Measurements from ENCODE around the gene HS3ST2.

Gene HS3ST2

GRCh38 chr16:22797551-22797950 lies 16.4 kb upstream of the HS3ST2 start:
- Histone ChIP-seq H3K9me2 (replicated peaks; ENCODE audit: control insufficient read depth, low read length) (no peaks in the 10 kb centered on the region), H3K36me3 (ENCODE audit: control insufficient read depth, low read length) (no peaks in the 10 kb centered on the region), H3K27ac (ENCODE audit: low read depth, low read length) (no peak overlapping the region), H4K20me1 (ENCODE audit: control insufficient read depth, insufficient read depth, low read depth, low read length) (no peaks in the 10 kb centered on the region), H3K27me3 (ENCODE audit: control insufficient read depth, low read length) (peaks cover 12% of the 10 kb centered on the region), H3K4me3 (ENCODE audit: low read length) (no peak overlapping the region), H3K4me2 (ENCODE audit: low read length) (no peak overlapping the region), H3K4me1 (ENCODE audit: control insufficient read depth, low read length) (no peaks in the 10 kb centered on the region), H3K79me2 (ENCODE audit: control insufficient read depth, low read length) (no peaks in the 10 kb centered on the region), H3K9me3 (ENCODE audit: control insufficient read depth, insufficient read depth, low read length) (no peaks in the 10 kb centered on the region), H3F3A (ENCODE audit: control insufficient read depth, insufficient read depth) (no peaks in the 10 kb centered on the region)
- TF ChIP-seq CTCF (IDR thresholded peaks at IDR 0.05; ENCODE audit: low read depth, low read length, poor library complexity, severe bottlenecking) (no peak), EZH2phosphoT487 (IDR thresholded peaks at IDR 0.05; ENCODE audit: borderline replicate concordance, low read length) (no peak)

- peaks cover 12% of the 10 kb centered on the region for H3K27me3 ChIP-seq (ENCODE audit: control insufficient read depth, low read length)
- H3K4me2 ChIP-seq (ENCODE audit: low read length): no peak overlapping the region
- H3K9me2 ChIP-seq (replicated peaks; ENCODE audit: control insufficient read depth, low read length): no peaks in the 10 kb centered on the region
- H3K4me1 ChIP-seq (ENCODE audit: control insufficient read depth, low read length): no peaks in the 10 kb centered on the region
- no peaks in the 10 kb centered on the region for H4K20me1 ChIP-seq (ENCODE audit: control insufficient read depth, insufficient read depth, low read depth, low read length)
- H3K4me3 ChIP-seq (ENCODE audit: low read length): no peak overlapping the region
- H3K27ac ChIP-seq (ENCODE audit: low read depth, low read length): no peak overlapping the region
- H3F3A ChIP-seq (ENCODE audit: control insufficient read depth, insufficient read depth): no peaks in the 10 kb centered on the region
- H3K79me2 ChIP-seq (ENCODE audit: control insufficient read depth, low read length): no peaks in the 10 kb centered on the region
- no peak for TF ChIP-seq EZH2phosphoT487 (IDR thresholded peaks at IDR 0.05; ENCODE audit: borderline replicate concordance, low read length)
- H3K36me3 ChIP-seq (ENCODE audit: control insufficient read depth, low read length): no peaks in the 10 kb centered on the region
- H3K9me3 ChIP-seq (ENCODE audit: control insufficient read depth, insufficient read depth, low read length): no peaks in the 10 kb centered on the region
Measured at GRCh38 chr16:22799113-22799512, 14.8 kb upstream of the HS3ST2 start.

GRCh38 chr16:22804893-22805292 lies 9.1 kb upstream of the HS3ST2 start:
- no peak overlapping the region for H3K4me2 ChIP-seq (ENCODE audit: low read length)
- H3K36me3 ChIP-seq (ENCODE audit: control insufficient read depth, low read length): no peaks in the 10 kb centered on the region
- no peaks in the 10 kb centered on the region for H3K9me3 ChIP-seq (ENCODE audit: control insufficient read depth, insufficient read depth, low read length)
- TF ChIP-seq EZH2phosphoT487 (IDR thresholded peaks at IDR 0.05; ENCODE audit: borderline replicate concordance, low read length) (no peak), CTCF (IDR thresholded peaks at IDR 0.05; ENCODE audit: low read depth, low read length, poor library complexity, severe bottlenecking) (no peak)
- H3F3A ChIP-seq (ENCODE audit: control insufficient read depth, insufficient read depth): no peaks in the 10 kb centered on the region
- no peaks in the 10 kb centered on the region for H3K4me1 ChIP-seq (ENCODE audit: control insufficient read depth, low read length)
- peaks cover 6% of the 10 kb centered on the region; the same call in 1 of the 2 replicates for H3K27me3 ChIP-seq (ENCODE audit: control insufficient read depth, low read length)
- no peak overlapping the region for H3K4me3 ChIP-seq (ENCODE audit: low read length)
- H3K27ac ChIP-seq (ENCODE audit: low read depth, low read length): no peak overlapping the region
- no peaks in the 10 kb centered on the region for H3K79me2 ChIP-seq (ENCODE audit: control insufficient read depth, low read length)
- H3K9me2 ChIP-seq (replicated peaks; ENCODE audit: control insufficient read depth, low read length): no peaks in the 10 kb centered on the region
- no peaks in the 10 kb centered on the region for H4K20me1 ChIP-seq (ENCODE audit: control insufficient read depth, insufficient read depth, low read depth, low read length)

- Histone ChIP-seq H3K4me1 (ENCODE audit: control insufficient read depth, low read length) (no peaks in the 10 kb centered on the region), H3K79me2 (ENCODE audit: control insufficient read depth, low read length) (no peaks in the 10 kb centered on the region), H3K4me2 (ENCODE audit: low read length) (no peak overlapping the region), H3K27me3 (ENCODE audit: control insufficient read depth, low read length) (peaks cover 6% of the 10 kb centered on the region; the same call in 1 of the 2 replicates), H3K9me2 (replicated peaks; ENCODE audit: control insufficient read depth, low read length) (no peaks in the 10 kb centered on the region), H3K9me3 (ENCODE audit: control insufficient read depth, insufficient read depth, low read length) (no peaks in the 10 kb centered on the region), H3K36me3 (ENCODE audit: control insufficient read depth, low read length) (no peaks in the 10 kb centered on the region), H3K27ac (ENCODE audit: low read depth, low read length) (no peak overlapping the region), H4K20me1 (ENCODE audit: control insufficient read depth, insufficient read depth, low read depth, low read length) (no peaks in the 10 kb centered on the region), H3F3A (ENCODE audit: control insufficient read depth, insufficient read depth) (no peaks in the 10 kb centered on the region), H3K4me3 (ENCODE audit: low read length) (no peak overlapping the region)
- no peak for TF ChIP-seq CTCF (IDR thresholded peaks at IDR 0.05; ENCODE audit: low read depth, low read length, poor library complexity, severe bottlenecking)
- no peak for TF ChIP-seq EZH2phosphoT487 (IDR thresholded peaks at IDR 0.05; ENCODE audit: borderline replicate concordance, low read length)
Measured at GRCh38 chr16:22805326-22805725, 8.6 kb upstream of the HS3ST2 start.
